Measurements from ENCODE around the gene LCE1E.

- TF ChIP-seq CTCF (IDR thresholded peaks at IDR 0.05; ENCODE audit: extremely low read depth in 1 of 2, insufficient read depth in 1 of 2, low read depth in 1 of 2, low read length in 2 of 2) (peak in 1 of 2 donors; percentile 19), MAX (IDR thresholded peaks at IDR 0.05; ENCODE audit: insufficient read depth, insufficient read length) (no peak), POLR2AphosphoS5 (IDR thresholded peaks at IDR 0.05; ENCODE audit: insufficient read depth, low read depth, low read length) (no peak), EZH2 (IDR thresholded peaks at IDR 0.05; ENCODE audit: borderline replicate concordance, low read depth, low read length, severe bottlenecking) (no peak), POLR2A (IDR thresholded peaks at IDR 0.05; ENCODE audit: low read depth, low read length) (no peak), JUN (IDR thresholded peaks at IDR 0.05; ENCODE audit: borderline replicate concordance, insufficient read depth, insufficient read length, low read depth) (no peak), MYC (IDR thresholded peaks at IDR 0.05; ENCODE audit: low read depth, low read length) (no peak), GATA2 (IDR thresholded peaks at IDR 0.05; ENCODE audit: insufficient read depth, insufficient read length, low read depth, low read length) (no peak), FOS (IDR thresholded peaks at IDR 0.05; ENCODE audit: borderline replicate concordance, insufficient read depth, low read length) (no peak)
Observed at GRCh38 chr1:152777510-152778137, 8.4 kb upstream of the LCE1E start.

All from endothelial cell of umbilical vein (primary cell).